ENCODE results near the gene BTG2.

Gene BTG2

DNA sequence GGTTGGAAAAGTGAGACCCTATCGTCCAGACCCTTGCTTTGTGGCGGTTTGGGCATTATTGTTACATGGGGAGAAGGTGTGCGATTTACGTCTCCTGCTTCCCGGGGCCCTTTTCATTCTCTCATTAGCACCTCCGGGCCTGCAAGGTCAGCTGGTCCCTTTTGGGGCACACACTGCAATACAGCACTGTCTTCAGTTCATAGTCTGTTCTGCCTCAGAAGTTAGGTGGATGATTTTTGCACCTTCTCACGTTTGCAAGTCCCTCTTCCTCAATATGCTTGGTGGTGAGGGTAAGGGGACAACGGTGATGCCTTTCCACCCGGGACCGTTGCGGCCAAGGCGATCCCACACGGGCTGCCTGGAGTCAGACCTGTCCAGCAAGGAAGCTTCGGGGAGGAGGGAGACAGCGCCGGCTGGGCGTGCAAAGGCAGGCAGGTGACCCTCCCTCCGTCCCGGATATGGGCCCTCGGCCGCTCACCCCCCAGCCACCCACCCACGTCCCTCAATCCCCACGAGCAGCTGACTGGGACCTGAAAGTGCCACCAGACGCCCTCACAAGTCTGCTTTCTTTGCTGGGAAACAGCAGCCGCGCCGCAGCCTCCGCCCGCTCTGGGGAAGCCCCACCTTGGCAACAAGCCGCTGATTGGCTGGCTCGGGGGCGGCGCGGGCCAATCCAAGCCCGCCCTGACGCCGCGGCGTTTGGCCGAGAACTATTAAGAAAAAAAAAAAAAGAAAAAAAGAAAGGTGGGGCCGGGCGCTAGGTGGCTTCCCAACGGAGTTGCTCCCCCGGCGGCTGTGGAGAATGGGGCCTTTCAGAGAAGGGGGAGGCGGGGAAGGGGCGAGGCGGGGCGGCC, 21.7 kb downstream of the BTG2 start:
- Histone ChIP-seq H3K36me3 (ENCODE audit: control insufficient read depth in 1 of 2, insufficient read depth in 2 of 2, low read length in 2 of 2) (no peaks in the 10 kb centered on the region), H3K9ac (ENCODE audit: low read depth in 1 of 2, low read length in 2 of 2) (peak overlapping the region; percentile 79 to 90), H3K9me3 (ENCODE audit: control insufficient read depth in 1 of 2, low read length in 2 of 2) (no peaks in the 10 kb centered on the region), H3K4me1 (ENCODE audit: control insufficient read depth in 1 of 2, insufficient read depth in 2 of 2, low read length in 2 of 2) (peaks cover 59 to 68% of the 10 kb centered on the region in 2 donors), H3K27me3 (ENCODE audit: control insufficient read depth in 1 of 2, insufficient read depth in 2 of 2, low read length in 2 of 2) (no peaks in the 10 kb centered on the region), H3K27ac (ENCODE audit: low read depth, low read length) (peak overlapping the region; percentile 93), H3K4me3 (ENCODE audit: low read depth in 1 of 2, low read length in 2 of 2) (peak overlapping the region; percentile 65 to 69)

DNA sequence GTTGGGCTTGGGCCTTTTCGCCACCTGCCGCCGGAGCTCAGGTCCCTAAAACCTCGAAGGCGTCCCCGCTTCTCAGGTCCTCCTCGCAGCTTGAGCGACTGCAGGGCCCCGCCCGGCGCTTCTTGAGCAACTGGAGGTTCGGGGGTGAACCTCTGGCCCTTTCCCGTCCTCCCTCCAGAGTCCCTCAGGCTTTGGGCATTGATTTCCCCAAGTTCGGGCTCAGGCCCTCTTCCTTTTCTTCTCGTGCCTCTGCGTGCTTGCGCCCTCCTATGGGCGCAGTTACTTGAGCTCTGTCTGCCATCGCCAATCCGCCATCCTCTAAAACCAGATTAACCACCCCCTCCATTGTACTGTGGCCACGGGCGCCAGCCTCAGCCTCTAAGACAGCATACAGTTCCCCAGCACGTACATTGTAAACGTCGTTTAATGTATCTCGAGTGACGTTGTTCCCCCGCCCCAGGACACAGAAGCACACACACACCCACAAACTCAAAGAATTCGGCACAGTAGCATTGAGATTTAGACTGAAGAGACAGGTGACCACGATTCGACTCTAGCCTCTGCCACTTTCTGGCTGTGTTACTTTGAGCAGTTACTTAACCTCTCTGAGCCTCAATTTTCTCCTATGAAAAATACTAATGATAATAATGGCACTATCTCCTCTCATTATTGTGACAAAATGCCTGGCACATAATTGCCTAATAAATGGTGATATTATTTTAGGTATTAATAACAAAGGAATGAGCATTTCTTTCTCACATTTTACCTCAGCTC, 22.6 kb downstream of the BTG2 start:
- H3K4me1 ChIP-seq (ENCODE audit: control insufficient read depth in 1 of 2, insufficient read depth in 2 of 2, low read length in 2 of 2): peaks cover 51 to 59% of the 10 kb centered on the region in 2 donors
- H3K27ac ChIP-seq (ENCODE audit: low read depth, low read length): peak overlapping the region; percentile 93
- H3K9ac ChIP-seq (ENCODE audit: low read depth in 1 of 2, low read length in 2 of 2): peak overlapping the region; percentile 79 to 82
- H3K9me3 ChIP-seq (ENCODE audit: control insufficient read depth in 1 of 2, low read length in 2 of 2): no peaks in the 10 kb centered on the region
- peak overlapping the region; percentile 49 to 63 for H3K4me3 ChIP-seq (ENCODE audit: low read depth in 1 of 2, low read length in 2 of 2)
- no peaks in the 10 kb centered on the region for H3K27me3 ChIP-seq (ENCODE audit: control insufficient read depth in 1 of 2, insufficient read depth in 2 of 2, low read length in 2 of 2)
- no peaks in the 10 kb centered on the region for H3K36me3 ChIP-seq (ENCODE audit: control insufficient read depth in 1 of 2, insufficient read depth in 2 of 2, low read length in 2 of 2)

DNA sequence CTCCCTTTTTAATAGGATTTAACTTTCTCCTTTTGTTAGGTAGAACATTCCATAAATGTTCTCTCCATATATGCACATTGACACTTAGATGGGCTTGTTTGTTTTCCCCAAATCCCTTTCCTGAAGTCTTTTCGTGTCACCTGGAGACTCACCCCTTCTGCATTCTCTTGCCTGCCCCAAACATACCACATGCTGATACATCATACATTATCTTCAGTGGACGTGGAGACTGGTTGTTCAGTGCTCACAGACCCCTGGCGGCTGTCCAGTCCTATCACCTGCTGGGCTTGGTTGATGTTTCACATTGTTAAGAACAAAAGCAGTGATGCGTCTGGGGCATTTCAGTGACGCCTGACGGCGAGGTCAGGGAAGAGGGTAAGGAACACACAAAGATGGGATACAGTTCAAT, 23.4 kb downstream of the BTG2 start:
- no peak overlapping the region for H3K27ac ChIP-seq (ENCODE audit: low read depth, low read length)
- peak overlapping the region in 1 of 2 donors; percentile 9 for H3K9ac ChIP-seq (ENCODE audit: low read depth in 1 of 2, low read length in 2 of 2)
- no peaks in the 10 kb centered on the region for H3K27me3 ChIP-seq (ENCODE audit: control insufficient read depth in 1 of 2, insufficient read depth in 2 of 2, low read length in 2 of 2)
- H3K9me3 ChIP-seq (ENCODE audit: control insufficient read depth in 1 of 2, low read length in 2 of 2): no peaks in the 10 kb centered on the region
- H3K36me3 ChIP-seq (ENCODE audit: control insufficient read depth in 1 of 2, insufficient read depth in 2 of 2, low read length in 2 of 2): no peaks in the 10 kb centered on the region
- H3K4me3 ChIP-seq (ENCODE audit: low read depth in 1 of 2, low read length in 2 of 2): no peak overlapping the region
- H3K4me1 ChIP-seq (ENCODE audit: control insufficient read depth in 1 of 2, insufficient read depth in 2 of 2, low read length in 2 of 2): peaks cover 42 to 51% of the 10 kb centered on the region in 2 donors

DNA sequence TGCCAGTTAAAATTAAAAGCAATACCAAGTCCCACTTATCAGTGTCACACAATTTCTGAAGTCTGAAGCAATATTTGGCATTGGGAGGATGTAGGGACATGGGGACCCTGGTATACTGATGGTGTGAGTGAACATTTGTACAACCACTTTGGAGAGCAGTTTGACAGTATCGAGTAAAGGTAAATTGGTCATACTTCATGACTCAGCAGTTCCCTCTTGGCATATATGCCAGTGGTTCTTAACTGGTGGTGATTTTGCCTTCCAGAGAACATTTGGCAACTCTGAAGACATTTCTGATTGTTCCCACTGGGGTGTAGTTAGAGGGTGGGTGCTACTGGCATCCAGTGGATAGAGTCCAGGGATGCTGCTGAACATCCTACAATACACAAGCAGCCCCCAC, 25.9 kb downstream of the BTG2 start:
- Histone ChIP-seq H3K4me3 (ENCODE audit: low read depth in 1 of 2, low read length in 2 of 2) (no peak overlapping the region), H3K27me3 (ENCODE audit: control insufficient read depth in 1 of 2, insufficient read depth in 2 of 2, low read length in 2 of 2) (no peaks in the 10 kb centered on the region), H3K4me1 (ENCODE audit: control insufficient read depth in 1 of 2, insufficient read depth in 2 of 2, low read length in 2 of 2) (peaks cover 17 to 34% of the 10 kb centered on the region in 2 donors), H3K9me3 (ENCODE audit: control insufficient read depth in 1 of 2, low read length in 2 of 2) (no peaks in the 10 kb centered on the region), H3K27ac (ENCODE audit: low read depth, low read length) (no peak overlapping the region), H3K36me3 (ENCODE audit: control insufficient read depth in 1 of 2, insufficient read depth in 2 of 2, low read length in 2 of 2) (no peaks in the 10 kb centered on the region), H3K9ac (ENCODE audit: low read depth in 1 of 2, low read length in 2 of 2) (no peak overlapping the region)

DNA sequence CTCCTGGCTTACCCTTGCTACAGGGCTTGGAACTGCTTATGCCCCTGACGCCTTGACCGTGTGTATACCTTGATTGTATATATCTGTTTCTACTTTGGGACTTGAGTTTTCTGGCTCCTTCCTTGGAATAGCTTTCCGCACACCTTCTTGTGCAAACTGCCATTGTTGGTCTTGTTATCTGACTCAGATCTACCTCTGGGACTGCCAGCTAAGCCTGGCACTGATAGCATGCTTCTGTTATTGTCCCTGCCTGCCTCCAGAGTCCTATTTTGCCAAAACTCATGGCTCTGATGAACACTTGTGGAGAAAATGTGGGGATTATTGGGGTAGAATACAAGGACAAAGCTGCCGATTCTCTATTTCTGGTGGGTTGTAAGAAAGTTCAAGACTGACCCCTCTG, 30.2 kb downstream of the BTG2 start:
- Histone ChIP-seq H3K27me3 (ENCODE audit: control insufficient read depth in 1 of 2, insufficient read depth in 2 of 2, low read length in 2 of 2) (peaks cover 0 to under 1% of the 10 kb centered on the region in 2 donors), H3K4me1 (ENCODE audit: control insufficient read depth in 1 of 2, insufficient read depth in 2 of 2, low read length in 2 of 2) (peaks cover 14 to 19% of the 10 kb centered on the region in 2 donors), H3K4me3 (ENCODE audit: low read depth in 1 of 2, low read length in 2 of 2) (no peak overlapping the region), H3K27ac (ENCODE audit: low read depth, low read length) (no peak overlapping the region), H3K36me3 (ENCODE audit: control insufficient read depth in 1 of 2, insufficient read depth in 2 of 2, low read length in 2 of 2) (no peaks in the 10 kb centered on the region), H3K9ac (ENCODE audit: low read depth in 1 of 2, low read length in 2 of 2) (no peak overlapping the region), H3K9me3 (ENCODE audit: control insufficient read depth in 1 of 2, low read length in 2 of 2) (no peaks in the 10 kb centered on the region)

DNA sequence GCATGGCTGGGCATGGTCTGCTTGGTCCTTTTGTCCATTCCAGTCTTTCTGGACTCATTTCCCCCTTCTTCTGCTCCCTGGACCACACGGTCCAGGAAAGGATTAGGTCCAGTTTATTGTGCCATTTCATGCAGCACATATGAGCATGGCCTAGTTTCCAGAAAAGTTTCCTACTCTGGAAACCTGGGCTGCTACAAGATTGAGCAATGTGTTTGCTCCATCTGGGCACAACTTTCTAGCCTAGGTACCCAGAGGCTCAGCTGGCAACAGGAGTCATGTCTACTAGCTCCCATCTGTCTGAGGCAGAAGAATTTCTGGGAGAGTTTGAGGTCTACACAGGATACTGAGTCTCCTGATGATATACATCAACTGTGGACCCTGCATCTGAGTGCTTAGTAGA, 30.8 kb downstream of the BTG2 start:
- peaks cover 14 to 19% of the 10 kb centered on the region in 2 donors for H3K4me1 ChIP-seq (ENCODE audit: control insufficient read depth in 1 of 2, insufficient read depth in 2 of 2, low read length in 2 of 2)
- no peaks in the 10 kb centered on the region for H3K9me3 ChIP-seq (ENCODE audit: control insufficient read depth in 1 of 2, low read length in 2 of 2)
- H3K36me3 ChIP-seq (ENCODE audit: control insufficient read depth in 1 of 2, insufficient read depth in 2 of 2, low read length in 2 of 2): no peaks in the 10 kb centered on the region
- peaks cover 0 to 5% of the 10 kb centered on the region in 2 donors for H3K27me3 ChIP-seq (ENCODE audit: control insufficient read depth in 1 of 2, insufficient read depth in 2 of 2, low read length in 2 of 2)
- no peak overlapping the region for H3K4me3 ChIP-seq (ENCODE audit: low read depth in 1 of 2, low read length in 2 of 2)
- H3K9ac ChIP-seq (ENCODE audit: low read depth in 1 of 2, low read length in 2 of 2): no peak overlapping the region
- no peak overlapping the region for H3K27ac ChIP-seq (ENCODE audit: low read depth, low read length)

DNA sequence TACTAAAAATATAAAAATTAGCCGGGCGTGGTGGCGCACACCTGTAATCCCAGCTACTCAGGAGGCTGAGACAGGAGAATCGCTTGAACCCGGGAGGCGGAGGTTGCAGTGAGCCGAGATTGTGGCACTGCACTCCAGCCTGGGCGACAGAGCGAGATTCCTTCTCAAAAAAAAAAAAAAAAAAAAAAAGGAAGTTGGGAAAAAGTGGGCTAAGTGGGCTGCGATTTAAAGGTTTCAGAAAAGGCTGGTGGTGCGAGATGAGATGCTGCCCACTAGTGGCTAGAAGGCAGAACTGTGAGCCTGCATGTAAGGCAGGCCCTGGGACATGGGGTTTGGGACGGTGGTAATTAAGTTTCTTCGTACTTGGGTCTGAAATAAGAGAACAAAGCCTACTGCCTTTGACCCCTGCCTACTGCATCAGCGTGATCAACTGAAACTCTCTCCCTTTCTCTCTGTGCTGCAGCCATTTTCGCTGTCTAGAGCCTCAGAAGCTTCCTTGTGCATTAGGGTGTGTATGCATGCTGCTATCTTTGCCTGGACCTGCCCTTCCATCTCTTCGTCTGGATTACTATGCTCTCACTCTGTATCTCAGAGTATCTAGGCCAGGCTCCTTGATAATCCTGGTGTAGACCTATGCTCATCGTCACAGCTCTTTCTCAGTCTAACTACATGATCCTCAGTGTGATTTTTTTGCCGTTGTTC, 33.2 kb downstream of the BTG2 start:
- H3K4me1 ChIP-seq (ENCODE audit: control insufficient read depth in 1 of 2, insufficient read depth in 2 of 2, low read length in 2 of 2): peaks cover 18 to 26% of the 10 kb centered on the region in 2 donors
- no peak overlapping the region for H3K9ac ChIP-seq (ENCODE audit: low read depth in 1 of 2, low read length in 2 of 2)
- no peaks in the 10 kb centered on the region for H3K36me3 ChIP-seq (ENCODE audit: control insufficient read depth in 1 of 2, insufficient read depth in 2 of 2, low read length in 2 of 2)
- H3K9me3 ChIP-seq (ENCODE audit: control insufficient read depth in 1 of 2, low read length in 2 of 2): no peaks in the 10 kb centered on the region
- H3K27me3 ChIP-seq (ENCODE audit: control insufficient read depth in 1 of 2, insufficient read depth in 2 of 2, low read length in 2 of 2): peaks cover 0 to 5% of the 10 kb centered on the region in 2 donors
- H3K4me3 ChIP-seq (ENCODE audit: low read depth in 1 of 2, low read length in 2 of 2): no peak overlapping the region
- no peak overlapping the region for H3K27ac ChIP-seq (ENCODE audit: low read depth, low read length)

DNA sequence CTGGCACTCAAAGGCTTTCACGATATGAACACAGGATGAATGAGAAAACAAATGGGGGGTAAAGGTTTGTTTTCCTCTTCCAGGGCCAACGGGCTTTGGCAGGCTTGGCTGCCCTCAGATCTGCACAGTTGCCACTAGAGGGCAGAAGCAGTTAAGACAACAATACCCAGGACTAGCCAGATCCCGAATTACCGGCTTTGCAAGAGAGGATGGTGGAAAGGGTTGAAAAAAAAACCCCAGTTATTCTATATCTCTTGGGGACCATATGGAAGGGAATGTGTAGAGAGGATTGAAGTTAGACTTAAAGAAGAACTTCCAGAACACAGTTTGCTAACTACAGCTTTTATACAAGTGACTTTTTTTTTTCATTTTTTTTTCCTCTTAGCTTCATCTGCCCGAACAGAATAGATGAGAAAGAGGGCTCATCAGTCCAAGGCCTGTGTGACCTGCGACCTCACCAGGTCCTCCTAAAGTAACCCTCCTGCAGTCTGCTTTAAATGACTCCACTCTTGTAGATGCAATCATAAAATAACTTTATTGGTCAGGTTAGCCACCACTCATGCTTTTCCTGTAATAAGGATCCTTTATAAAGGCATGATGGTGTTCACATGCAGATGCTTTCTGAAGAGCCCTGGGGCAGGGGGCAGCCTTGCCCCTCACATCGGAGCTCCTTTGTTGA, 34.9 kb downstream of the BTG2 start:
- H3K27ac ChIP-seq (ENCODE audit: low read depth, low read length): no peak overlapping the region
- H3K36me3 ChIP-seq (ENCODE audit: control insufficient read depth in 1 of 2, insufficient read depth in 2 of 2, low read length in 2 of 2): no peaks in the 10 kb centered on the region
- peaks cover 18 to 26% of the 10 kb centered on the region in 2 donors for H3K4me1 ChIP-seq (ENCODE audit: control insufficient read depth in 1 of 2, insufficient read depth in 2 of 2, low read length in 2 of 2)
- no peak overlapping the region for H3K4me3 ChIP-seq (ENCODE audit: low read depth in 1 of 2, low read length in 2 of 2)
- peaks cover 0 to 5% of the 10 kb centered on the region in 2 donors for H3K27me3 ChIP-seq (ENCODE audit: control insufficient read depth in 1 of 2, insufficient read depth in 2 of 2, low read length in 2 of 2)
- H3K9me3 ChIP-seq (ENCODE audit: control insufficient read depth in 1 of 2, low read length in 2 of 2): no peaks in the 10 kb centered on the region
- peak overlapping the region in 1 of 2 donors; percentile 25 for H3K9ac ChIP-seq (ENCODE audit: low read depth in 1 of 2, low read length in 2 of 2)

DNA sequence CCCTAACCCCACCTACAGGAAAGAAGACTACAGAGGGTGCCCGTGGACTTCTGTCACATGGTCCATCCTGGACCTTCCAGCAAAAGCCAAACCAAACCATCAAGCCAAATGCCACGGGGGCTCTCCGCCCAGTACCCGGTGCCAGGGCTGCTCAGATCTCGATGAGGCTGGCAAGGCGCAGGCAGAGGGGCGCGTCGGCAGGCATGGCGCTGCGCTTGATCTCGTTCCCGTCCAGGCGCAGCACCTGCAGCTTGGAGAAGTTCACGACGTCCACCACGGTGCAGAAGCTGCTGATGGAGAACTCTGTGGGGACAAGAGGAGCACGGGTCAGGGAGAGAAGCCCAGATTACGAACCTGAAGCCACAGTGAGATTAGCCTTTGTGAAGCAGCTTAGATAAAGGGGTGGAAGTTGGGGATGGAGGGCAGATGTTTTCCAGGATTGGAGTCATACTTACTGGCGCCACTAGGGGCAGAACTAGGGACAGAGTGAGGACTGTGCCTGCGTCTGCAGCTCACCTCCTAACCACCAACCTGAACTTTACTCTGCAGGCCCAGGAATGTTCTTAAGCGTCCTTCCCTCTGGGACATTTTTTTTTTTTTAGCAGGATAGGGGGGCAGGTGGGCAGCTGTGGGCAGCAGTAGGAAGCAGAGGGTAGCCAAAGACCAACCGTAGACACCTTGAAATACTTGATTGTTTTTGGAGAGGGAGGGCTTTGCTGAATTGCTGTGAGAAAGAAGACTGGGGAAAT, 37.0 kb downstream of the BTG2 start:
- no peak overlapping the region for H3K27ac ChIP-seq (ENCODE audit: low read depth, low read length)
- no peaks in the 10 kb centered on the region for H3K36me3 ChIP-seq (ENCODE audit: control insufficient read depth in 1 of 2, insufficient read depth in 2 of 2, low read length in 2 of 2)

More for the DNA sequence above, 37.0 kb downstream of the BTG2 start:
- Histone ChIP-seq H3K9me3 (ENCODE audit: control insufficient read depth in 1 of 2, low read length in 2 of 2) (no peaks in the 10 kb centered on the region), H3K4me1 (ENCODE audit: control insufficient read depth in 1 of 2, insufficient read depth in 2 of 2, low read length in 2 of 2) (peaks cover 16 to 18% of the 10 kb centered on the region in 2 donors), H3K27me3 (ENCODE audit: control insufficient read depth in 1 of 2, insufficient read depth in 2 of 2, low read length in 2 of 2) (peaks cover 0 to 5% of the 10 kb centered on the region in 2 donors), H3K9ac (ENCODE audit: low read depth in 1 of 2, low read length in 2 of 2) (peak overlapping the region in 1 of 2 donors; percentile 4), H3K4me3 (ENCODE audit: low read depth in 1 of 2, low read length in 2 of 2) (no peak overlapping the region)

Data from duodenal mucosa (tissue), 2 donors.